ENCODE measurements around the gene TMEM245. TPM values are rescaled to one million over a fixed set of nuclear protein-coding genes. Genes with fewer than 3 reads are reported as not detected.

Gene TMEM245
- total RNA-seq = 41.5 and 45.2 TPM in 2 replicates

GRCh38 chr9:109119439-109120203, at the start of gene TMEM245:
Gene TMEM245 (minus strand): TSS chr9:109119947. CDS start chr9:109119913, 34 bp downstream.

DNA sequence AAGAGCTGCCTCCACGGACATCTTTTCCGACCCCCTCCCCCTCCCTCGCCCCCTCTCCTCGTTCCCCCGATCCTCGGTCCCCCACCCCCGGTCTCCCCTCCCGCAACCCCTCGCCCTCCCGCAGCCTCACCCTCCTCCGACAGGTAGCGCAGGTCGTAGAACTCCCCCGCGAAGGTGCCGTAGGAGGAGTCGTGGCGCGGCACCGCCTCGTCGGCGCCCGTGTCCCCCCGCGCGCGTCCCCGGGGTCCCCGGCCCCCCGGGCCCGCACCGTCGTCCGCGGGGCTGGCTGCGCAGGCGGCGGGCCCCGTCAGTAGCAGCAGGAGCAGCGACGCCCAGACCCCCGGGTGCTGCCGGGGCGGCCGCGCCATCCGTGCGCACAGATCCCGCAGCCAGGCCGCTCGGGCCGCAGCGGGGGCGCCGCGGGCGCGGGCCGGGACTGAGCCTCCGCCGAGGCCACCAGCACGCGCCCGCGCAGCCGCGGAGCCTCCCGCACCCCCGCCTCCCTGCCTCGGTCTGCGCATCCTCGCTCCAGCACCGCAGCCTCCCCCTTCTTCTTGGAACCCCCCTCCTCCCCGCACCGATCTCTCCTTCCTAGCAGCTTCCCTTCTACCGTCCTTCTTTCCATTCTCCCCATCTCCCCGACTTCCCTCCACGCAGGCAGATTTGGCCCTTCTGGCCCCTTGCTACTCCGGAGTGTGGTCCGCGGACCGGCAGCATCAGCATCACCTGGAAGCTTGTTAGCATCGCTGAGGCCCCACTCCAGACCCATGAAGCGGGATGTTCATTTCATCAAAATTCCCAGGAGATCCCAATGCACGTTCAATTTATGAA, 47.2 kb upstream of the TMEM245 start, which contains the start of gene FRRS1L:
Gene FRRS1L (minus strand): TSS at position 479 of the 831 bp plus-strand sequence. CDS start 111 bp downstream, at position 368.

DNA sequence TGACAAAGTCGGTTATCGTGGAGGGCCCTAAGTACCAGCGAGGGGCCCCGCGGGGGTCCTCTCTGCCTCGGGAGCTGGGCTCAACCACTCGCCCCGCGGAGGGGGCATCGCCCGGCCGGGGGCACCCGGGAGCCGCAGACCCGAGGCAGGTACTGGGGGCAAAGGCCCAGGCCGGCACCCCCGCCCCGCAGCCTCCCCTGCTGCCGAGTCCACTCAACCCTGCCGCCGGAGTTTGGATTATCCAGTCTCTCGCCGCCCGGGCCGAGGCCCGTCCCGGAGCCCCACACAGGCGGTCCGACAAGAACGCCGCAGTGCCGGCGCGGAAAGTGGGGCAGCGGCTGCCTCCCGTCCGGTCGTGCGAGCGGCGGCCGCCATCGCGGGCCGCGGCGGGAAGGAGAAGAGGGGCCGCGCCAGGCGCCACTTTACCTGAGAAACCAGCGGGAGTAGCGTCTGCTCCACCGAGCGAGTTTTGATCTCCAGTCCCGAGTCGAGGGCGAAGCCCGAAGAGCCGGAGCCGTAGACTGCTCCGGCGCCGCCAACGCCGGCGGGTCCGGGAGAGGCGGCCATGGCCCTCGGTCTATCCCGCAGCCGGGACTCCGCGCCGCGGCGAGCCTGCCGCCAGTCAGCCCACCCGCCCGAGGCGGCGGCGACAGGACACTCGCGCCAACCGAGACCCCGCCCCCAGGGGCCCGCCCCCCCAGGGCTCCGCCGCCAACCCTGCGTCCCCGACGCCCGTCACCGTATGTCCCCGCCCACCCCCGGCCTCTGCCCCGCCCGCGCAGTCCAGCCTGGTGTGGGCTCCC, 106.7 kb downstream of the TMEM245 start, which contains the start of gene CTNNAL1:
Gene CTNNAL1 (minus strand): TSS at position 624 of the 803 bp plus-strand sequence. CDS start 57 bp downstream, at position 567.

Other genes starting within 250 kb of the TMEM245 start
- gene ELP1, start 185.8 kb downstream of the TMEM245 start, total RNA-seq = 13.1 and 14.4 TPM in 2 replicates
- 9.7 and 11.7 TPM in 2 replicates for gene ABITRAM, start 185.5 kb downstream of the TMEM245 start, total RNA-seq
- gene CTNNAL1, start 106.4 kb downstream of the TMEM245 start, total RNA-seq = 52.8 and 56.8 TPM in 2 replicates
- 0.10 and 0.25 TPM in 2 replicates for gene FRRS1L, start 47.3 kb upstream of the TMEM245 start, total RNA-seq
- gene EPB41L4B, start 201.1 kb upstream of the TMEM245 start, total RNA-seq = 0.20 and 0.56 TPM in 2 replicates